ENCODE results near the gene RHBDL1.
A peak's percentile ranks its signal among the peaks of the same experiment; 100 is the strongest.

RHBDL1 gene

GRCh38 chr16:637081-638018 is 38.1 kb upstream of the RHBDL1 start:
- DNase-seq = peak; percentile 87

GRCh38 chr16:638034-638543 is 37.4 kb upstream of the RHBDL1 start:
- no peak for DNase-seq

- no peak for DNase-seq
These were observed 36.6 kb upstream of the RHBDL1 start for GRCh38 chr16:638836-639235.

GRCh38 chr16:640614-641013 is 34.9 kb upstream of the RHBDL1 start:
- DNase-seq = no peak

- DNase-seq = peak; percentile 71
These were observed 33.9 kb upstream of the RHBDL1 start, which contains the start of gene MCRIP2 for GRCh38 chr16:641326-642188. Gene MCRIP2, plus strand, starts transcription at chr16:641828. Its CDS starts 164 bp downstream, at chr16:641992.

GRCh38 chr16:642189-643049 is 33.1 kb upstream of the RHBDL1 start:
- DNase-seq = peak; percentile 35

GRCh38 chr16:643050-643368 is 32.5 kb upstream of the RHBDL1 start:
- DNase-seq = no peak

GRCh38 chr16:644556-644955 is 30.9 kb upstream of the RHBDL1 start:
- DNase-seq = no peak

- no peak for DNase-seq
These were observed 29.4 kb upstream of the RHBDL1 start for GRCh38 chr16:645852-646678.

GRCh38 chr16:646679-647172 is 28.7 kb upstream of the RHBDL1 start:
- no peak for DNase-seq

GRCh38 chr16:647173-647902 is 28.1 kb upstream of the RHBDL1 start:
- no peak for DNase-seq

- peak; percentile 57 for DNase-seq
These were observed 27.2 kb upstream of the RHBDL1 start for GRCh38 chr16:648071-648780.

- peak; percentile 94 for DNase-seq
These were observed 26.5 kb upstream of the RHBDL1 start, which contains the start of gene WDR90 for GRCh38 chr16:648781-649589. Gene WDR90, plus strand, starts transcription at chr16:649365. Its CDS starts 52 bp downstream, at chr16:649417.

GRCh38 chr16:649631-650030 is 25.8 kb upstream of the RHBDL1 start:
- DNase-seq = no peak

- no peak for DNase-seq
These were observed 23.6 kb upstream of the RHBDL1 start for GRCh38 chr16:651844-652243.

- no peak for DNase-seq
These were observed 22.8 kb upstream of the RHBDL1 start for GRCh38 chr16:652454-653305.

GRCh38 chr16:654034-654433 is 21.4 kb upstream of the RHBDL1 start:
- no peak for DNase-seq

GRCh38 chr16:657487-657886 is 18.0 kb upstream of the RHBDL1 start:
- no peak for DNase-seq
